HG02885 (cell line): Measurements from ENCODE around the gene IGF1R.

Source experiments
- ATAC-seq: cut with Tn5 transposase; IDR thresholded peaks from one replicate; pipeline ENCODE4 v1.9.1; 2021; ENCODE audit warnings: mild to moderate bottlenecking; ENCODE audit not compliant: unreplicated experiment, poor library complexity

IGF1R gene

DNA sequence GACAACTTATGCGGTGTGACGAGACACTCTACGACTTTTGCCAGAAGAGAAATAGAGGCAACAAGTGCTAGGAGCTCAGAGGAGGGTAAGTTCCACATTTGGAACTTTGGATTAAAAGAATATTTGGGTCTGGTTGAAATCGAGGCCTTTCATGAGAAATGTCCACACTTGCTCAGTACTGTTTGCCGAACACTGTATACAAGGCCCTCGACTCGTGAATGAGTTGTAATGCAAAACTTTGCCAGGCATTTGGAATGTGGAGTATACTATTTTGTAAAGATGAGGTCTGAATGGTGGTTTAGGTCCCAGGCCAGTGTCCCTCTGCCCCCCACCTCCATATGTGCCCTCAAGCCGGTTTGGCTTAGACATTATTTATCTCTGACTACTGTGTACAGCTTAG lies 73.9 kb downstream of the IGF1R start:
- ATAC-seq: no peak

DNA sequence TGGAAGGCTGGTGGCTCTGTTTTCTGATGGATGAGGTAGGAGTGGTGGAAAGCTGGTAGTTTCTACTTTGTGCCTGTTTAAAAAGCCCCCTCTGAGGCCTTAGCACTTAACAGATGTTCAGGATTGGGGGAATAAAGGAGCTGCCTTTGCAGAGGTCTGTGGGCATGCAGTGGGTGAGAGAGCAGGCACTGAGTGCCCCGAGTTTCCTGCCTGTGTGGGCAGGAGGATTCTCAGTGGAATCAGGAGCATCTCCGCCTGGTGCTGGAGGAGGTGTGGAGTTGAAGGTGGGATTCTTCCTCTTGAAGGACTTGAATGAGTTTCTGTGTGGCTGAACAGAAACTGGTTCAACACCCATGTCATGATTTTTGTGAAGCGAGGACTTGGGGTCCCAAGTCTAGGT lies 74.3 kb downstream of the IGF1R start:
- no peak for ATAC-seq

DNA sequence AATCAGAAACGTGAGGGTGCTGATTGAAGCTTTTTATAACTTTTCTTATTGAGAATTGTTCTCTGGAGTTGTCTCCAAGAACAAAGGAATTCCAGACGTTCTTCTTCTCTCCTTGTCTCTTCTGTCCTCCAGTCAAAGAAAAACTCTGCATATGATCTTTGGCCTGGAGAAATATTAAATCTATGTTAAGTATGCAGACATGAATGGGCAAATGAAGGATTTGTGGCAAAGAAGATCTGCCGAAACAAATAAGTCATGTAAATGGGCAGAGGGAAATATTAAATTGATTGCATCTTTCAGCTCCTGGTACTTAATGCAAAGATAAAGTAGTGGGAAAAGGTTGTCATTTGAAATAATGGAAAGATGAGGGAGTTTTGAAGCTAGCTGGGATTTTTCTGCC lies 74.9 kb downstream of the IGF1R start:
- no peak for ATAC-seq

DNA sequence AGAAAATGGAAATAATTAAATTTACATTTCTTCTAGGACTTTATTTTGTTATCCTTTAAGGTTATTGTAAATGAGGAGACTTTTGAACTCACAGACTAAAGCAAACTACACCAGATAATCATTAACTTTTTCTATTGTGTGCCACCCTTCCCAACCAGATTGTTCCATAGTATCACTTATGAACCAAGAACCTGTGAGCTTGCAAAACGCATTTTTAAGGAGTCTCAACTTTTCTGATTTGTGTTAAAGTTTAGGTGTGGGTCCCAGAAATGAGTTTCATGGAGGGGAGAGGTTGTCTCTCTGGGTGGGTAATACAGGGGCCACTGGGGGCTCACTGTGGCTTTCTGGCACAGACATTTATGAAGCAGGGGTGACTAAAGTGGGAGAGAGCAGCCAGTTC lies 75.7 kb downstream of the IGF1R start:
- no peak for ATAC-seq

DNA sequence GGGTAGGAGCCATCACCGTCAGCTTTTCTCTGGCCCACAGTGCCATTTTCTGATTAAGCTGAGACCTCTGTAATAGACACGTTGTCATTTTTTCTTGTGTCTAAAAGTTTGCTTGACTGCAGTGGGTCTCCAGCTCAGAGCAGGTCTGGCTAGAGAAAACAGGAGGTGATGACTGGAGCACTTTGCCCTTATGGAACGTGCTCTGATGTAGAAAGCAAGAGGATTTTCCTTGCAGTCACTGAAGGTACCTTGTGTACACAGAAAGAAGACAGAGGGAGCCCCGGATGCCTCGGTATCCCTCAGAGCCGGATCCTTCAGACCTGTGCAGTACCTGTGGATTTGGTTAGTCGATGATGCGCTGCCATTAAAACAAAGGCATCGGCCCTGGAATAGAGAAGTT lies 76.2 kb downstream of the IGF1R start:
- ATAC-seq: no peak

DNA sequence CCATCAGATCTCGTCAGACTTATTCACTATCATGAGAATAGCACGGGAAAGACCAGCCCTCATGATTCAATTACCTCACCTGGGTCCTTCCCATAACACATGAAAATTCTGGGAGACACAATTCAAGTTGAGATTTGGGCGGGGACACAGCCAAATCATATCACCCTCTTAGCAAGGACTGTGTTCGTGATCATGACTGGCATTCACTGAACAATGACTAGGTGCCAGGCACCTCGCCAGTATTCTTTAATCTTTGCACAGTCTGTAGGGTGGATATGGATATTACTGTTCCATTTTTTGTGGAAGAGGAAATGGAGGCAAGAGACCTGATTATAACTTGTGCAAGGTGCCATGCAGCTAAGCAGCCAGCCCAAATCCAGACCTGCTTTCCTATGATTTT lies 77.5 kb downstream of the IGF1R start:
- ATAC-seq: no peak

DNA sequence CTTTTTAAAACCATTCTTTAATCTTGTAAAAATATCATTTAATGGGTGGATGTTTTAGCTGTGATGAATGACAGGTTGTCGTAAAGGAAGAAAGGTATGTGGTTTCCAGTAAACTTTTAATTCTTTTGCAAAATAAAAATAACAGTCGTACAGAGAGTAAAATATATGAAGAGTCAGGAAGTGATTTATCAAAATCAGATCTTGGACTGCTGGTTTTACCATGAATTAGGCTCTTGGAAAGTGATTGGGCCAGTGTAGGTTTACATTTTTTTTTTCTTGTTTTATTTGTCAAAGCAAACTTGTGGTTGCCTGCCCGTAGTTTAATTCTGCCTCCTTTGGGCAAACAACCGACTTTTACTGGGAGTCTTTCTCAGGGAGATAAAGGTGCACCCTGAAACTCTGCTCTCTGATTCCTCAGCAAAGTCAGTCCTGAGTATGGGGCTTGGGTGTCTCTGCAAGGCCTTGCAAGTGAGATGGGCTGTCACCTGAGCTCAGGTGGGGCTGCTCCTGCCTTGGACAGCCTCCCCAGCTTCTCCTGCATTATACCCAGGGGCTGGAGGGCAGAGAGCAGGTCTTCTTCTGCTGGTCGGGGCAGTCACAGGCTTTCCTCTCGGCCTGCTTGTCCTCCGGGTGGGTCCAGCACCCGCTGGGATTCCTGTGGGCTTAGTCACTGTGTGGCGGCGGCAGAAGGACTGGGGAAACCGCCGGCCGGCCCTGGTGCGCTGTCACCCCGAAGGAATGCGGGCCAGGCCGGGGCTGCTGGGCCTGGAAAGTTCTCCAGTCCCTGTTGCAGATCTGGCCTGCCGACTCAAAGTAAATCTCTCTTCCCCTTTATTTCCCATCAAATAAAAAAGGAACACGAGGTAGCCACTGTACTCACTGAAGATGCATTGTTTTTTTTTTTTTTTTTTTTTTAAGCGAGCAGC lies 79.0 kb downstream of the IGF1R start:
- no peak for ATAC-seq

DNA sequence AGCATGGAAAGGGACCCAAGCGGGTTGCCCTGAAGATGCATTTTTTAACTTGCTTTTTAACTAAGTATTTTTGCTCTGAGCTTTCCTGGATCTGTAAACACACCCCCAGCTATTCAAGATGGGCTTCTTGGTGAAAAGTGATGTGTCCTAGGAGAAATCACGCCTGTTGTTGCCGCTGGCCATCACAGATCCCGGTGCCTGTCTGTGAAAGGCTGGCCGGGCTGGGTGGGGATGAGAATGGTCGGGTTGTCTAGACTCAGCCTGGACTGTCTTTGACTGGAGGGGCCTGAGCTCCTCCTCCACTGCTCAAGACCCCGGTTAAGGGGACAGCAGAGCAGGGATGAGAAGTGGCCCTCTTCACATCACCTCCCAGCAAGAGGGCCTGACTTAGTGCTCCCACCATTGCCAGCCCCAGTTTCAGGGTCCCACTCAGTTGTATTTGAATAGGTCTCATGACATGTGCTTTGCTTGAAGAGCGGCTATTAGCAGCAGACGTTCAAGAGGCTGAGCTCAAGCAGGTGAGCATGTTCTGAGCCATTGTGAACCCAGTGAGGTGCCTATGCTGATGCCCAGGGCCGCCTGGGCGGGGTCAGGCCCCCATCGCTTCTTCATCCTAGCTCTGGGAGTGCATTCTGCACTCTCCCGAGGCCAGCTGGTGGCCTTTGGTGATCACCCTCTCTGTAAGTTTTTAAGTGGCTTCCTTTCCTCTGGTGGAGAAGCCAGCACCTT lies 79.9 kb downstream of the IGF1R start:
- no peak for ATAC-seq

DNA sequence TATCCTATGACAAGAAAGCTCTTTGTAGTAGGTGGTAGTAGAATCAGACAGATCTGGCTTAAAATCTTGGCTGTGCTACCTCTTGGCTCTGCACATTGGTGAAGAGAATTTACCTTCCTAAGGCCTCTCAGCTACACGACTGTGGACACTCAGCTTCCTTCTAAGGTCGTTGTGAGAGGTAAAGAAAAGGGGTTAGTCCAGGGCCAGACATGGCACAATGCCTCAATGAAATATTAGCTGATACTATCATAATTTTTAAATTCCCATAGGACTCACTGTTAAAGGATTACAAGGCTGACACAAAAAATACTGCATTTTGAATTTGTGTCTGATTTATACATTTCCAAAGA lies 80.4 kb downstream of the IGF1R start:
- no peak for ATAC-seq

DNA sequence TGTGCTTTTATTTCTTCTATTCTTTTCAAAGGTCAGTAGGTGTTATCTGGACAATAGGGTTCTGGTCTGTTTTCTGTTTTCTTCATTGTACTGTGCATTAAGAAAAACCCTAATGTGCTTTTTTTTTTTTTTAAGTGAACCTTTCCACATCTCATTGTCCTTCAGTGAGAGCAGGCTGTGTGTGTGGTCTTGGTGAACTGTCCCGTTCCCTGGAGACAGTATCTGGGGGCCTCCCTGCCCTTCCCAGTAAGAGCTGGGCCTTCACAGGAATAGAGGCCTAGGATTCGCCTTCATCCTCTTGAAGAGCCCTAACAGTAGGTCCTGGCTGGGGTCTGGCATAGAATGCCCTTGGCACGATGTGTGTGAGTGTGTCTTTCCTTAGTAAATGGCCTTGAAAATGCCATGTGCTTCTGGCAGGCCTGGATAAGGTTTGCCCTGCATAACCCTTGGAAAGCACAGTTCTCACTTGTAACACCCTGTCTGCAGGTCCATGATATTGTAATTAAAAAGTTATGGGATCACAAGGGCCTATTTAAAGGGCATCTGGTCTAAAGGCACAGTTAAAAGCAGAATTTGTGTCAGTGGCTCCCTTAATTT lies 81.2 kb downstream of the IGF1R start:
- ATAC-seq: no peak

DNA sequence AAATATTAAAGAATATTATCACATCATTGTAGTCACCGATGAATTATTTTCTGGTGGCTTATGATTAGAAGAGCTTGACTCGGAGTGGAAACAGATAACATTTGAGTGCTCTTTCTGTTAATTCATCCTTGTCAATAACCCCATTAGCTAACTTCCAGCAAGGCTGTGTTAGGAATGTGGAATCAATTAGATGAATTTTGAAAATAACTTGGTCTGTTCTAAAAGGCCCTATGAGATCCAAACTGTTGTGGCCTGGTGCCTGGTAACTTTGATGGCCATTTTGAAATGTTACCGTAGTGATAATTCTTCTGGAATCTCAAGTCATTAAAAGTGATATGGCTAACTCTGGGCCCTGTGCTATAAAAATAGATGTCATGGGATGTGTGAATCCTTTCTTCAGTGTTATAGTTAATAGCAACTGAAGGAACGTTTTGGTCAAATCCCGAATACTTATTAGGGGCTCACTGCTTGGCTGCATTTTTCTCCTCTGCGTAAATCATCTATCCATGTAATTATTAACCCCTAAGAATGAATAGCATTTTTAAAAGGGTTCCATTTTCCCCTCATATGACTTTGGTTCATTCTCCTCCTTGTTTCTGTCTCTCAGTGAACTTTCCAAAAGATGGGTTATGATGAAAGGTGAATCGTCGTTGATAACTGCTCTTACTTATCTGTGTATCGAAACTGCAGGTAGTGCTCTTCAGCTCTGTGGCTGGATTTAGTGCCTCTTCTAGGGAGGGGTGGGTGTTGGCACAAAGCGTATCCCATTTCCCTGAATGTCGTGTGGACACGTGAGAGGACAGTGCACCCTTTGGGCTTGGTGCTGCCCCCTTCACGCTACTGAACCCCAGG lies 82.7 kb downstream of the IGF1R start:
- ATAC-seq: no peak

DNA sequence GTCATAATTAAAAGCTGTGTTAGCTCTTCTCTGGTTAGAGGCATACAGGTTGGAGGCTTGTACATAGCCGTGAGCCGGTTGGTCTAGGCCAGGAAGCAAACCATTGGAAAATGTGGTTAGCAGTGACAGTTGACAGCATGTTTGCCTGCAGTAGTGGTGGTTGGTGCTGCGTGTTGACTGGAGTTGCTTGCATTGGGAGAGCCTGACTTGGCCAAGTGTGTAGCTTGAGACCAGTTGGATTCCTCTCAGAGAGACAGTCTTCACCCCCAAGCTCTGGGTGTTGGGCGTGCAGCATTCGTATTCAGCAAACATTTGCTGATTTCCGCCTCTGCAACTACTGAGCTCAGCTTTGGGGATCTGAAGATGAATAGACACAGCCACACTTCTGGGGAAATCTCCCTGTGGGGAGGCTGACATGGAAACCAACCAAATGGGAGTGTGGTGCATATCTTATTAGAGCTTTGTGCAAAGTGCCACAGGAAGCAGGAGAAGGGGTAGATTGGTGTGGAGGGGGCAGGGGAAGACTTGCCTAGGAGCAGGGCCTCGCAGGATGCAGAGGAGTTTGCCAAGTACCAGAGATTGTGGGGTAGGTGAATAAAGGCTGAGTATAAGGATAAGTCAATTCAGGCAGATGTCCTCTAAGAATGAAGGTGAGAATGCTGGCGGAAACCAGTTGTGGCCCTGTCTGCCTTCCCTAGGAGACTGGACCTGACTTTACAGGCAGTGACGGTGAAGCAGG lies 83.5 kb downstream of the IGF1R start:
- no peak for ATAC-seq

DNA sequence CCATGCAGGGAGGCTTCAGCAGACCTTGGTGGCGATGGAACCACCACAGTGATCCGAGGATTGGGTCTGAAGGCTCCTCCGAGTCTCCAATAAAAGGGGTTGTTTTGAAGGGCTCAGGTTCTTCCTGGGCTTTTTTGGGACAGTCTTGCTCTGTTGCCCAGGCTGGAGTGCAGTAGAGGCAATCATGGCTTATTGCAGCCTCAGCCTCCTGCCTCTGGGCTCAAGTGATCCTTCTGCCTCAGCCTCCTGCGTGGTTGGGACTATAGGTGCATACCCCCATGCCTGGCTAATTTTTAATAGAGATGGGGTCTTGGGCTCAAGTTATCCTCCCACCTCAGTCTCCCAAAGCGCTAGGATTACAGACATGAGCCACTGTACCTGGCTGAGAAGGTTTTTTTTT lies 84.8 kb downstream of the IGF1R start:
- no peak for ATAC-seq

DNA sequence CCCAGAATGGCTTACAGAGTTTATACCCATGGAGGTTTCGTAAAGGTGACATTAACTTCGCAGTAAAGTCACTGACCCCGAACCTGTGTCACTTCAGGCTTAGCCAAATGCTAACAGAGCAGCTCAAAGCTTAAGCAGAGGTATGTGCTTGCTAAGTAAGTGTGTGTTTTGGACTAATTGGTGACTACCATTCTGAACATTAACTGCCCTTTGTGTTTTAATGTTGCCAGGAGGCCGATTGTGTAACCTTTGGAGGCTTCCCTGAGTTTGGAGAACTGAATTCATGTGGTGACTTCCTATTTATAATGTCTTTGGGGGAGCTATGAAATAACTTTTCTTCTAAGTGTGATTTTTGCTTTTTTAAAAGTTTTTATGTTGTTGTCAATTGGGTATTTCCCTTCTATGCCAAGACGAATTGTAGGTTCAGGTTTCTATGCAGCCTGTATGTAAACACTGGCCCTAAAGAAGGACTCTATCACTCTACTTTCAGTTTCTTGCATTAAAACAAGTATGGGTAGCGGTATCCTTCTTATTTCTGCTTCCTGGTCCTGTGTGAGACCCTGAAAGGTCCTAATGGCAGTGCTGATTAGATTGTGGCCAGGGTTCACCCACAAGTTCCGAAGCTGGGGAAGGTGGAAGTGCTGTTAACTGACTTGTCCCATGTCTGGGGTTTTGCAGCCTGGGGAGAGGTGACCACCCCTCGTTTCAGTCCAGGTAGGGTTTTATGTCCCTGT lies 86.3 kb downstream of the IGF1R start:
- no peak for ATAC-seq

DNA sequence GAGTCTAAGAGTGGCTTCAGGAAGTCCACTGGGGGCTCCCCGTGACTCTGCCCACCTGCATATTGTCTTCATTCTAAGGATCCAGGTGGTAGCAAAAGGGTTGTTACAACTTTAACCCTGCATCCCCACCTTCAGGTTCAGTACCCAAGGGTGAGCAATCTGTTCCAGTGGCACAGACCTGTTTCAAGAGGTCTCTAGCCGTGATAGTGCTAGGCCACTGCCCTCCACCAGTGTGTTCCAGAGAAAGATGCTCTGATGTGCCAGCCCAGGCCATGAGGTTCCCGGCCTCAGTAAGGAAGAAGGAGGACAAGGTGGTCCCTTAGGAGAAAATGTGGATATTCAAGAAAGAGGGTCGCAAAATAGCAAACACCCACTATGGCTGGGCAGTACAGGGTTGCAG lies 87.0 kb downstream of the IGF1R start:
- ATAC-seq: no peak

DNA sequence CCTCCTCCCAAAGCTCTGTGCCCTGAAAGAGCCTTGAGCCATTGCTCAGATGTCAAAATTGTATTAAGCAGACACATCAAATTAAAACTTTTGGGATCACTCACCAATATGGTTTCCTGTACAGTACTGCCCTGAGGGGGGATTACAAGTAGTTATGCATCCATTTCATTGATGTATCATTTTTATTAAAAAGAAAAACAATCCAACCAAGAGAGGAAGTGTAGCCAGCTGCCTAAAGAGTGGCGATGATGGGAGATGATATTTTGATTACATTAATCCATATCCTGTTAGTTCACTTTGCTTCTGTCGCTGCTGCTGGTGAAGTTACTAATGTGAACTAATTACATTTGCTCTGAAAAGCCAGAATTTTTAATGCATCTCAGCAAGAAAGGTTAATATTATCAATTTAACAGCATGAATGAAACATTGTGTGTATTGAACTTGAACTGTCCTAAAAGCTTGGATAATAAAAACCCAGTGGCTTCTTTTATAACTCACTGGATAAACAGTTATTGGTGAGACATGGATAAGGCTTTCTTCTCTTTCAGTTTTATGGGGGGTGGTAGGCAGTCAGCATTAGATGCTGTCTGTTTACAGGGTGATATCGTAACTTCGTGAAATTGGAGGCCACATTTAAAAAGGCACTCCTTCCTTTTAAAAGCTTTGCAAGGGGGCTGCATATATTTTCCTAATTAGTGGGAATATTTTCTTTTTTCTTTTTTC lies 87.7 kb downstream of the IGF1R start:
- ATAC-seq: no peak

DNA sequence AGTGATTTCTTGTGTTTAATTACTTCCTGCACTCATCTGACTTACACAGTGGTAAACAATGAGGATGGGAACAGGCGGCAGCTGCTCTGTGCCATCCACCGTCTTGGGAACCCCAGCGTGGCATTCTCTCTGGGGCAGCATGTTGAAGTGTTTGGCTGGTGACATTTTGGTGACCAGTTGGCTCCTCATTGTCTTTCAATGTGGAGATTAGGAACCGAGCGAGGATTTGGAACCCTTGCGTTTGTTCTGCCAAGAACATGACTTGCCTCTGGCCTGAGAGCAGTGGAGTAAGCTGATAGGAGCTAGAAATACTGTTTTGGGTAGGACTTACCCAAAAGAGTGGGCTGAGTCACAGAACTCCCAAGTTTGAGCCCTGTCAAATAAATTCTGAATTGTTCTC lies 88.8 kb downstream of the IGF1R start:
- ATAC-seq: no peak

DNA sequence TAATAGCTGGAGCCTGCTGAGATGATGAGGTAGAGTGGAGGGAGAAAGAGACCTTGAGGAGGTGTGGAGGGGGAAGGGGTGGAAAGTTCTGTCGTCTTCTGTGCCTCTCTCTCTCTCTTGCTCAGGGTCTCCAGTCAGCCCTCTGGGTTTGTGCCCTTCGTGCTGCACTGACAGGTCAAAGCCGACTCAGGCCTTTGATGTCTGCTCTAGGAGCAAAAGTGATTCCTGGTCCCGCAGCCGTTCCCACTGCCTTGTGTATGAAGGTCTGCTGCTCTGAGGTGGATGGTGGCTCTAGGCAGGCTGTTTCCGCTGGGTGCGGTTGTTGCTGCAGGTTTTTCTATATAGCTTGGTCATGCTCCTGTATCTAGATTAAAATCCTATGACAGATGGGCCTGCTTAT lies 89.4 kb downstream of the IGF1R start:
- no peak for ATAC-seq
